Lower lobe of right lung (tissue), 2 donors: ENCODE data around the gene KHSRP. TPM values are rescaled to one million over a fixed set of nuclear protein-coding genes. Genes with fewer than 3 reads are reported as not detected.
A peak's percentile ranks its signal among the peaks of the same experiment; 100 is the strongest.

Source experiments
- ATAC-seq, 2 donors: fragments of 200-7000 bp; cut with Tn5 transposase; one replicate each; pipeline ENCODE4 v1.9.1; 2020 to 2022; ENCODE audit warnings: mild to moderate bottlenecking in 2 of 2, moderate library complexity in 2 of 2
- DNase-seq: peaks from one replicate; pipeline ENCODE4 v3.0.0-alpha.2; 2020
- H3K27ac ChIP-seq: fragments of 200-600 bp; one replicate; pipeline ENCODE4 v1.8.0; 2022
- H3K27me3 ChIP-seq: fragments of 200-600 bp; one replicate; pipeline ENCODE4 v1.8.0; 2022; ENCODE audit warnings: low read depth
- H3K36me3 ChIP-seq: fragments of 200-600 bp; one replicate; pipeline ENCODE4 v1.8.0; 2022; ENCODE audit warnings: mild to moderate bottlenecking
- H3K4me1 ChIP-seq: fragments of 200-600 bp; one replicate; pipeline ENCODE4 v1.8.0; 2022
- H3K4me3 ChIP-seq: fragments of 200-600 bp; one replicate; pipeline ENCODE4 v1.8.0; 2022; ENCODE audit warnings: mild to moderate bottlenecking
- H3K9me3 ChIP-seq: fragments of 200-600 bp; one replicate; pipeline ENCODE4 v1.8.0; 2022
- intact Hi-C: fragments of 100-400 bp; cut with DNase I; formaldehyde crosslinking; loops from one replicate; pipeline ENCODE4 v1.11.0; 2022
- total RNA-seq: library from RNA; stranded (reverse); fragmentation: NEBNext Ultra II Directional; extraction: Animal tissue kit (Norgen Biotek cat#: 25700); gene quantifications from one replicate; pipeline ENCODE4 v1.2.1, GENCODE V29; 2021
- TF ChIP-seq, protein P1 (sequence below): fragments of 200-600 bp; IDR thresholded peaks from one replicate; pipeline ENCODE4 v1.8.0; 2022; ENCODE audit warnings: antibody characterized with exemption, mild to moderate bottlenecking
- donor health status: DM: no; HTN: yes; CAD: no; lungs with severe emphysema.

Gene KHSRP
- total RNA-seq, 1 donor from 2014 or later, result 173 TPM

DNA sequence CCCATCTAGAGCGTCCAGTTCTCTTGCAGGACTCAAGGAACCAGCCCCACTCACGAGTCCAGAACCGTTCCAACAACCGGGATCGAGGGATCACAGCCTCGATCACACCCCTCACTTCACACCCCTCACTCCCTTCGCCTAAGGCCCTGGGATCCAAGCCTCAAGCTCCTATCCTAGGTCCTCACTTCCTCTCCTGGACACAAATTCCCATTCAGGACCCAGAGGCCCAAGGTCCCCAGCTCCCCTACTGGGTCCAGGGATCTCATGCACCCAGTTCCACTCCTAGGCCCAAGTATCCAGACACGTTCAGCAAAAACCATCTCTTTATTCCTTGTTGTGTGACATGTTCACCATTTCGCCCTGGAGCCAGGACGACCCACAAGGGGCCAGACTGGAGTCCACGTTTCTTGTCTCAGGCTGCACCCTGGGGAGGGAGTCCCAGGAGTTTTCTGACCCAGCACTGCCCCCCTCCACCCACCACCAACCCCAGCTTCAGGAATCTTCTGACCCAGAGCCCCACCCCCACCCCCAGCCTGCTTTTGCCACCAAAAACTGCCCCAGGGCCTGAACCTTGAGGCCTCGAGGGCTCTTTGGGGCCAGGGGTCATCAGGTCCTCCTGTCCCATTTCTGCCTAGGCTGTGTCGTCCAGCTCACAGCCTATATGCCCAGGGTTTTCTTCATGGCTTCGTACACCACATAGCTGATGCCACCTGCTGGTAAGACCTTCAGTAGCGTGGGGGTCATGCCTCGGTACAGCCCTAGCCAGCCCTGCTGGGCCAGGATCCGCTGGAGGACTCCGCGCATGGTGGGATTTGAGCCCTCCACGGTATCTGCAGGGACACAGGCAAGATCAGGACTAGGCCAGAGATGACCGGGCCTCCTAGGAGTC lies 1.4 kb upstream of the KHSRP start:
- no peak for ATAC-seq
- intact Hi-C loops, result no loop called here
- Histone ChIP-seq H3K36me3 (peaks cover 12% of the 10 kb centered on the region), H3K4me3 (peak overlapping the region; percentile 45), H3K9me3 (no peaks in the 10 kb centered on the region), H3K27me3 (no peaks in the 10 kb centered on the region), H3K4me1 (peaks cover 20% of the 10 kb centered on the region), H3K27ac (peak overlapping the region; percentile 78)
- TF ChIP-seq, protein P1, sequence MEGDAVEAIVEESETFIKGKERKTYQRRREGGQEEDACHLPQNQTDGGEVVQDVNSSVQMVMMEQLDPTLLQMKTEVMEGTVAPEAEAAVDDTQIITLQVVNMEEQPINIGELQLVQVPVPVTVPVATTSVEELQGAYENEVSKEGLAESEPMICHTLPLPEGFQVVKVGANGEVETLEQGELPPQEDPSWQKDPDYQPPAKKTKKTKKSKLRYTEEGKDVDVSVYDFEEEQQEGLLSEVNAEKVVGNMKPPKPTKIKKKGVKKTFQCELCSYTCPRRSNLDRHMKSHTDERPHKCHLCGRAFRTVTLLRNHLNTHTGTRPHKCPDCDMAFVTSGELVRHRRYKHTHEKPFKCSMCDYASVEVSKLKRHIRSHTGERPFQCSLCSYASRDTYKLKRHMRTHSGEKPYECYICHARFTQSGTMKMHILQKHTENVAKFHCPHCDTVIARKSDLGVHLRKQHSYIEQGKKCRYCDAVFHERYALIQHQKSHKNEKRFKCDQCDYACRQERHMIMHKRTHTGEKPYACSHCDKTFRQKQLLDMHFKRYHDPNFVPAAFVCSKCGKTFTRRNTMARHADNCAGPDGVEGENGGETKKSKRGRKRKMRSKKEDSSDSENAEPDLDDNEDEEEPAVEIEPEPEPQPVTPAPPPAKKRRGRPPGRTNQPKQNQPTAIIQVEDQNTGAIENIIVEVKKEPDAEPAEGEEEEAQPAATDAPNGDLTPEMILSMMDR, result no peak
- DNase-seq, result no peak

DNA sequence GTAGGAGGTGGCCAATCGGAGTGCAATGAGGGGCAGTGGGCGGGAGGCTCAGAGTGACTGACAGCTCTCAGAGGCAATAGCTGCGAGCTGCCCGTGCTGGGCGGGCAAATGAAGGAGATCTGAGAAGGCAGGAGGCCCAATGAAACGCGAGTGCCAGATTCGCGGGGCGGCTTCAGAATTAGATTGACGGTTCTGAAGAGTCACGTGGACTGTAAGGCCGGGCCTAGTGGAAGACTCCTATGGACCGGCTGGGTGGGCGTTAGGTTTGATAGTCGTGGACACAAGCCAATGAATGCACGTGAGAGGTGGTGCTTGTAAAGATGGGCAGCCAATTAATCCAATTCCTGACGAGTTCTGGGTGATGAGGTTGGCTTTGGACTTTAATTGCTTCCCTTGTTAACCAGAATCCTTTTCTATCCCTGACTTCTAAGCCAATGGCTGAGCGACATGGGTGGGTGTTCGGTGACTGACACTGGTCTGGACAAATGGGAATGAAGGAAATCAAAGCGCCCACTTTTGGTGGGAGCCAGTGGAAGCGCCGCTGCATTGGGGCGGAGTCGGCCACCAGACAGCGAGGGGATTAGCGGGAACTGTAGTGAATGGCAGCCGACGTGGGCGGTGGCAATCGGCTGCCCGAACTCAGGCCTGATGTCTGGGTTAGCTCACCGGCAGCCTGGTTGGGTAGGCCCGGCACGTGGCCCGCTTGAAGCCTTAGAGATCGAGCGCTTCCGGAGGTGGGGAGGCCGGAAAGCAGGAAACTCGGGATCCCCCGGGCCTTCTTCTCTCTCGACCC lies 524 bp upstream of the KHSRP start:
- intact Hi-C loops, result no loop called here
- H3K27me3 ChIP-seq, result no peaks in the 10 kb centered on the region
- peak overlapping the region; percentile 83 for H3K4me3 ChIP-seq
- no peaks in the 10 kb centered on the region for H3K9me3 ChIP-seq
- DNase-seq (peak; percentile 99), ATAC-seq (peak; percentile 96 to 97)
- H3K36me3 ChIP-seq, result peaks cover 21% of the 10 kb centered on the region
- TF ChIP-seq, protein P1, result peak; percentile 11
- peaks cover 20% of the 10 kb centered on the region for H3K4me1 ChIP-seq
- H3K27ac ChIP-seq, result peak overlapping the region; percentile 78

DNA sequence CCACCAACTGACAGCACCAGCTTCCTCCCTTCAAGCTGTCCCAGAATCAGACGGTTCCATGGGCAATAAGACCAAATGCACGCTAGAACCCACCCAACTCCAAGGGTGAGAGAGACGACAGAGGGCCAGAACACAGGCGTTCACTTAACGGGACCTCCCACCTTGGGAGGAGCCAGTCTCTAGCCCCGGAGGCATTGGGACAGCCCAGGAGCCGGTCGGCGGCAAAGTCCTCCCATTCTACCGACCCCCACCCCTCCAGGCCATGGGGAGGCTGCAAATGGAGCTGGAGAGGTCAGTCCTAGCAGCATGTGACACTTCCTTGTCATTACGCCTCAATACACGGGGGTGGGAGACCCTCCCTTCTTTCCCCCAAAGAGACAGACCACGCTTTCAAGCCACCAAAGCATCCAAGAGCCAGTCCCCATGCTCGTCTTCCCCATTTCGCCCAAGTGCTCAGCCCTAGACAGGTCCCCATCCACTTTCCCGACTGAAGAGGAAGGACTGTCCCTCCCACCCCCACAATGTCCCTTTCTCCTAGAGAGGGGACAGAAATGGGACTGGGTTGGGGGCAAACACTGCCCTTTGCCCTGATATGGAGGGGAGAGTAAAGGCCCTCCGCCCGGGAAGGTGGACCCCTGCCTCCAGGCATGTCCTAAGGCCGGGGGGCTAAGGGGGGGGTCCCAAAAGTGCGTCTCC lies 964 bp downstream of the KHSRP start:
- peaks cover 20% of the 10 kb centered on the region for H3K4me1 ChIP-seq
- intact Hi-C loops, result no loop called here
- ATAC-seq (no peak), DNase-seq (no peak)
- H3K27ac ChIP-seq, result peak overlapping the region; percentile 73
- H3K4me3 ChIP-seq, result peak overlapping the region; percentile 83
- no peaks in the 10 kb centered on the region for H3K27me3 ChIP-seq
- no peaks in the 10 kb centered on the region for H3K9me3 ChIP-seq
- peaks cover 35% of the 10 kb centered on the region for H3K36me3 ChIP-seq
- TF ChIP-seq, protein P1, result no peak

DNA sequence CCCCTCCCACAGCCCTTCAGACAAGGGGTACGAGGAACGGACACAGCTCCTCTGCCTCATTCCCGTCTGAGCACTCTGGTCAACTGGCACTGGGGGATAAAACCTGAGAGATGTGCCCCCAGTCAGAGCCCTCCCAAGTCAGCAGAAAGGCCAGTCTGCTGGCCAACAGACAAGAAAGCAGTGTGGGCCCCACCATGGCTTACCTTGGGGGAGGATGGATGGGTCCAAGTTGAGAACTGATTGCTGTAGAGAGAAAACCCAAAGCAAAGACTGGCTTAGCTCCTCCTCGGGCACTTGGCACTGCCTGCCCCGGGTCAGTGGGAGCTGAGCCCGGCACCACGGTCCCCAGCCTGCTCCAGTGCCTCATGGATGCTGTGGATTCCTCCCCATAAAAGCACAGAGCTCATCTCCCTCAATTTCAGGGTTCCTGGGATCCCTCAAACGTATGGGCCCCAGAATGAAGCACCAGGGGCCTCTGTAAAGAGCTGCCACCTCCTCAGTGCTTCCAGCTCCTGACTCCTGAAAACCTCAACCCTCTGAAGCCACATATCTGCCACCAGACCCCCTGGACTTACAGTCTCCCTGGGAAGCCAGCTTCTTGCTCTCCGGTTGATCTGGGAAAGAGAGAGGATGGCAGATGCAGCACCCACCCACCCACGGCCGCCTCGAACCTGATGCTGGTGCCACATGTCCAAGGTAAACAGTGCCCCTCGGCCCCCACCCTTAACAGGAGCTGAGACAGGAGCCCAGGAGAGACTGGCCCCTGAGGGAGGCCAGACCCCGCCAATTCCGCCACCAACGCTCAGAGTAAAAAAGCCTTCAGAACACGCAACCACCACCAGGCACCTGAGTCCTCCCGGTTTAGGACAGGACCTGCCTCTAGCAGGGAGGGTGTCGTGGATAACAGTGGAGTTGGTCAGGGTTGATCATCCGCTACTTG lies 3.3 kb downstream of the KHSRP start:
- no peak overlapping the region for H3K27ac ChIP-seq
- H3K27me3 ChIP-seq, result no peaks in the 10 kb centered on the region
- no peaks in the 10 kb centered on the region for H3K9me3 ChIP-seq
- H3K36me3 ChIP-seq, result peaks cover 58% of the 10 kb centered on the region
- ATAC-seq, result no peak
- TF ChIP-seq, protein P1, result no peak
- peaks cover 20% of the 10 kb centered on the region for H3K4me1 ChIP-seq
- intact Hi-C loops, result no loop called here
- DNase-seq, result no peak
- no peak overlapping the region for H3K4me3 ChIP-seq
